Uterus (tissue), 2 donors: ENCODE data around the gene PACRG.

Experiments
- CTCF ChIP-seq, 4 experiments: fragments of 200-600 bp in 2 of 4; fragments of 450-650 bp in 2 of 4; sonication (generic) in 2 of 4; IDR thresholded peaks; one replicate each; pipeline ENCODE4 v1.5.1; 2016 to 2019; ENCODE audit warnings: antibody characterized with exemption in 4 of 4, mild to moderate bottlenecking in 2 of 4, moderate library complexity in 1 of 4
- POLR2A ChIP-seq, 2 donors: fragments of 450-650 bp; IDR thresholded peaks; one replicate each; pipeline ENCODE4 v1.6.1; 2016; ENCODE audit warnings: antibody characterized with exemption in 2 of 2, mild to moderate bottlenecking in 1 of 2, moderate library complexity in 1 of 2

DNA sequence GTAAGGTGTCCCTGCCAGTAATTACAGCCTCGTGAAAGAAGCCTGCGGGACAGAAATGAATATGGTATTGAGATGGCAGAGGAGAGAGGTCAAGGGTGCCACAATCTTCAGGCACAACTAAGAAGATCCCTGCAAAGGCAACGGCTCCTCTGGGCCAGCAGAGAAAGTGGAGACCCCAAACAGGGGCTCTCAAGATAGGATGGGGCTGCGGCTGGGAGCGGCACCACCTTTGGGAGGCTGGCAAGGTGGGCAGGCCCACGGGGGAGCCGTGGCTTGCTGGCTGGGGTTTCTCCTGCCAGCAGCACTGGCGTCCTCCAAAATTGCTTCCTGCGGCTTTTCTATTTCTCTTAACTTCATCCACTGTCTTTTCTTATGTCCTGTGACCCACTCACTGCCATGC is 503.1 kb downstream of the PACRG start:
- TF ChIP-seq POLR2A (IDR thresholded peaks at IDR 0.05) (no peak), CTCF (IDR thresholded peaks at IDR 0.05) (no peak)
